Loucy (cell line): ENCODE data around the gene ARMH3.

Source experiments
- CTCF ChIP-seq: fragments of 200-600 bp; sonication (generic); conservative IDR thresholded peaks from 2 replicates; pipeline ENCODE4 v1.5.1; 2014; ENCODE audit warnings: mild to moderate bottlenecking, antibody characterized with exemption, low read length
- EZH2phosphoT487 ChIP-seq: fragments of 200-600 bp; IDR thresholded peaks from 2 replicates; pipeline ENCODE4 v1.6.1; 2018; ENCODE audit warnings: antibody characterized with exemption, mild to moderate bottlenecking, moderate library complexity, borderline replicate concordance

DNA sequence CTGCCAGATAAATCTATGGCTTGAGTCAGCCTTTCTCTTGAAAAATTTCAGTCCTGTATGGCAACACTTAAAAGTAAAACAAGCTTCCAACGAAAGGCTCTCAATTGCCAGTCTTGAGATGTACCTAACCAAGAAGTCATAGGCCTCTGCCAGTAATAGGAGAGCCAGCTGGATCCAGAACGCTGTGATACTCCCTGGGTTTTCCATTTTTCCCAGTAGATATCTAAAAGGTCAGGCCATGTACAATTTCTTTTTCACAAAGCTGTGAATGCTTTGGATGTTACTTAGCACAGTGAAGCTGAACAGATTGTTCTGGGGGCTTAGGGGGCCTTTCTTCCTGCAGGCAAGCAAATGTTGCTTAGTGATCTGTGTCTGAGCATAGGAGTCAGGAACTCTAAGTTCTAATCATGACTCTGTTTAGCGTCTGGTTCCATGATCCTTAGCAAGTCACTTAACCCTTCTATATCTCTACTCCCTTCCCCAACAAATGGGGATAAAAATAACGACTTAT, 86.5 kb downstream of the ARMH3 start:
- TF ChIP-seq CTCF (no peak), EZH2phosphoT487 (no peak)
